DMS 273 (cell line): ENCODE data around the gene RNF5.
"Not testable (repeated sequence)": the region's sequence is repeated elsewhere in the genome, so short reads cannot be mapped to it uniquely, and the experiment has no call there.

Source experiments
- DNase-seq: peaks from one replicate; lab custom pipeline; 2025; ENCODE audit not compliant: unreplicated experiment; lab: John Stamatoyannopoulos, UW

The RNF5 gene

GRCh38 chr6:32175322-32175710 lies 2.9 kb upstream of the RNF5 start:
- no peak for DNase-seq

- peak; percentile 98 for DNase-seq
Measured at GRCh38 chr6:32175711-32176475, 2.3 kb upstream of the RNF5 start, which contains the start of gene AGPAT1. Gene AGPAT1, minus strand, starts transcription at chr6:32176084. Its CDS starts 4,588 bp downstream, at chr6:32171496.

DNA sequence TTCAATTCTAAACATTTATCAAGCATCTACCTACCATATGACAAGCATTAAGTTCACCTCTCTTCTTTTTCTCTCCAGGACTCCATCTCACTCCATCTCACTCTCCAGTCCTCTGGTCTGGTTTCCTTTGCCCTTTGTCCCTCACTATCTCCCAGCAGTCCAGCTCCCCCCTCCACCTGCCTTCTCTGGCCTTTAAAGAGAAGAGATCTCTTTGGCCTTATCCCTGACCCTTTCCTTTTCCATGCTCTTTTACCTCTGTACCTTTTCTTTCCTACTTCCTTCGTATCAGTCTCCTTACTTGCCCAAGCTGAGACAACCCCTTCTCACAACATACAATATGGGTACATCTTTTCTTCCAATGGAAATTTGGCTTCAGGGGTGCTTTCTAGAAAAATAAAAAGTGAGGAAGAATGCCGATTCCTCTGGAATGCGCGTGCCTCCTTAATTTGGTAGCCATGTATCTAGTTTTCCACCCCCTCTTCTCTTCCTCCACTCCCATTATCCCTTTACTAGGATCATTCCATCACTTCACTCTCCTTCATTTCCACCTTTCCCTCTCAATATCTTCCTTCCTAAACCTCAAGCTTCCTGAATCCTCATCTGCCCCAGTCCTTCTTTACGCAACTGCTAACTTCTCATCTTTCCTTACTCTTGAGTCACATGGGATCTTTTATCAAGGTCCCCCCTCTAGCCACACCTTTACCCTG lies 1.6 kb upstream of the RNF5 start:
- DNase-seq, result no peak

GRCh38 chr6:32177183-32177787 lies 920 bp upstream of the RNF5 start:
- peak; percentile 86 for DNase-seq

- DNase-seq, result peak; percentile 52
Measured at GRCh38 chr6:32178547-32179440, 589 bp downstream of the RNF5 start.

DNA sequence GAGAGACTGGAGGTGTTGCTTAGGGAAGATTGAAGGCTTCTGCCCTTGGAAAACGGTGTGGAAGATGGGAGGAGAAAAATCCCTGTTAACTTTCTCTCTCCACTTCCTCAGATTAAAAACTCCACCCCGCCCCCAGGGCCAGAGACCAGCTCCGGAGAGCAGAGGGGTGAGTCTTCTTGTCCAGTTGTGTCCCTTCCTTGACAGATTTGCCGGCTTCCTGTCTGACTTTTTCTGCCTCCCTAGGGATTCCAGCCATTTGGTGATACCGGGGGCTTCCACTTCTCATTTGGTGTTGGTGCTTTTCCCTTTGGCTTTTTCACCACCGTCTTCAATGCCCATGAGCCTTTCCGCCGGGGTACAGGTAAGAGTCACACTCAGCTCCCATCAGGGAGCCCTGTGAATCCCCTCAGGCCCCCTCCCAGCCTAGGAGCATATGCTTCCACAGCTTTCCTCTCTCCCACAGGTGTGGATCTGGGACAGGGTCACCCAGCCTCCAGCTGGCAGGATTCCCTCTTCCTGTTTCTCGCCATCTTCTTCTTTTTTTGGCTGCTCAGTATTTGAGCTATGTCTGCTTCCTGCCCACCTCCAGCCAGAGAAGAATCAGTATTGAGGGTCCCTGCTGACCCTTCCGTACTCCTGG lies 1.7 kb downstream of the RNF5 start:
- no peak for DNase-seq

DNA sequence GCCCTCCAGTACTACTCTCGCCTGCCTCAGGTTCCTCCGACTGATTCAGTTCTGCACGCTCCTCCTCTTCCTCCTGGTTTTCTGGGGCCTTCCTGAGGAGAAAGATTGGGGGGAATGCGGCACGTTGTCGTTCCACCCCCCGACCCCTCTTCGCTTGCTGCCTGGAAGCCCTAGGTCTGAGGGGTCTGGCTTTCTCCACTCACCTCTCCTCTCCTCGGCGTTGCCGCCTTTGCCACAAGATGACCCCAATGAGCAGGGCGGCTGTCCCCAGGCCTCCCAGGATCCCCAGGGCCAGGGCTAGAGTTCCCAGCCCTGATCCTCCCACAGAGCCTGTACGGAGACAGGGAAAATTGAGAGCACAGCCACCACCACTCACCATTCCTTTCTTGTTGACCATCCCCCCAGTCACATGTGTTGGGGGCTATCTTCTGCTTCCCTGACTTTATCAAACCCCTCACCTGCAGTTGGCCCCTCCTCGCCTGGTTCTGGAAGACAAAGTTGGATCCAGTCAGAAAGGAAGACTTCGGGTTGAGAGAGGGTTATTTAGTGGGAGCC lies 3.0 kb downstream of the RNF5 start:
- no peak for DNase-seq

DNA sequence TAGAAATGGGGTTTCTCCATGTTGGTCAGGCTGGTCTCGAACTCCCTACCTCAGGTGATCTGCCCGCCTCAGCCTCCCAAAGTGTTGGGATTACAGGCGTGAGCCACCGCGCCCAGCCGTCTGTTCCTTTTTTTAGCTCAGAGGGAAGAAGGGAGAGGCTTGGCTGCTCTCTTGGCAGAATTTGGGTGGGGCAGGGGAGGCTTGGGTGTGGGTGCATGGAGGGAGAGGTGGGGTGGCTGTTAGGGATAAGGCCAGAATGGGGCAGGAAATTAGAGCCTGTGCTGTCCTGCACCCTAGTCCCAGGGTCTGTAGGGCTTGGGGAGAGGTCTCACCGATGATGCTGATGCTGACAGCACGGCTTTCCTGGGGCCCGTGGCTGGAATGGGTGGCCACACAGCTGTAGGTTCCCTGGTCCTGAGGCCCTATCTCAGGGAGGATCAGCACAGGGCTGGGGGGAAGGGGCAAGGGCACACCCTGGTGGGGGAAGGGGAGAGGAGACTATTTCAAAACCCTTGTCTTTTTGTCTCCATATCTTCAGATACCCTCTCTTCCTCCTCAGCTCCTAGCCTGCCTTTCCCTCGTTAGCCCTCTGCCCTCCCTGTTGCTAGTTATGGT lies 3.8 kb downstream of the RNF5 start:
- no peak for DNase-seq

GRCh38 chr6:32182555-32182981 lies 4.4 kb downstream of the RNF5 start:
- DNase-seq, result no peak

DNA sequence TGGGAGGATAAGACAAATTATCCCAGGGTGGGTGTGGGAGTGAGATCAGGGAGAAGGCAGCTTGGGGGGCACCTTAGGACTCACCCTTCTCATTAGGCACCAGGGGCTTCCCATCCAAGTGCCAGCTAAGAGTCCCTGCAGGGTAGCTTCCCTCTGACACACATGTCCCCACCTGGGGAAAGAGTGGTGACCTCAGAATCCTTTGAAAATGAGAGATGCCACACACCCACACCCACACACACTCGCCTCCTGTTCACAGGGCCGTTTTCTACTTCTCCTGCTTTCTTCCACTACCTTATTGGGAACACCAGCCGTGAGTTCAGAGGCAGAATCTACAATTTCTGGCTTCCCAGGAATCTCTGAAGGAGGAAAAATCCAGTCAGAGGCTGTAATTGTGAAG lies 4.8 kb downstream of the RNF5 start:
- no peak for DNase-seq

DNA sequence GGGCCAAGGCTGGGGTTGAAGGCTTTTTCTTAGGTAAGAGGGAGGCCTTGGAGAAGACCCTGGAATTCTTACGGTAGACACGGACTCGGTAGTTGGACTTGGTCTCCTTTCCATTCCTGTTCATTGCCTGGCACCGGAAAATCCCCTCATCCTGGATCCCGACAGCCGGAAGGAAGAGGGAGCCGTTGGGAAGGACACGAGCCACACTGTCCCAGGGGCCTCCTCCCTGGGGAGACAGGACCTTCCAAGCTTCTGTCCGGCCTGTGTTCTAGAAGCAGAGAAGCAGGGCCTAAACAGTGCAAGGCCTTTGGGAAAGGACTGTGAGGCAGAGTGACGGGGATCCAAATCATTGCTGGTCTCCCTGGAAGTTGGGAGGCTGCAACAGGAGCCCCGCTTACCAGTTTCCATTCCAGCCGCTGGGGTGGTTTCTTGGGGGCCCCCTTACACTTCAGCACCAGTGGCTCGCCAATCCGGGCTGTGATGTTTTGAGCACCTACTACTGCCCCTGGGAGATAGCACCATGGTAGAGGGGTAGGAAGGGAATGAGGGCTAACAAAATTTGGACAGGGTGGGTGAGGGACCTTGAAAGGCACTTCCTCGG lies 5.4 kb downstream of the RNF5 start:
- no peak for DNase-seq

- no peak for DNase-seq
Measured at GRCh38 chr6:32184084-32184640, 6.0 kb downstream of the RNF5 start, which contains the start of gene AGER. Gene AGER, minus strand, starts transcription at chr6:32184253. Its CDS starts 31 bp downstream, at chr6:32184222.

- DNase-seq, result not testable (repeated sequence)
Measured at GRCh38 chr6:32185681-32186131, 7.5 kb downstream of the RNF5 start.

DNA sequence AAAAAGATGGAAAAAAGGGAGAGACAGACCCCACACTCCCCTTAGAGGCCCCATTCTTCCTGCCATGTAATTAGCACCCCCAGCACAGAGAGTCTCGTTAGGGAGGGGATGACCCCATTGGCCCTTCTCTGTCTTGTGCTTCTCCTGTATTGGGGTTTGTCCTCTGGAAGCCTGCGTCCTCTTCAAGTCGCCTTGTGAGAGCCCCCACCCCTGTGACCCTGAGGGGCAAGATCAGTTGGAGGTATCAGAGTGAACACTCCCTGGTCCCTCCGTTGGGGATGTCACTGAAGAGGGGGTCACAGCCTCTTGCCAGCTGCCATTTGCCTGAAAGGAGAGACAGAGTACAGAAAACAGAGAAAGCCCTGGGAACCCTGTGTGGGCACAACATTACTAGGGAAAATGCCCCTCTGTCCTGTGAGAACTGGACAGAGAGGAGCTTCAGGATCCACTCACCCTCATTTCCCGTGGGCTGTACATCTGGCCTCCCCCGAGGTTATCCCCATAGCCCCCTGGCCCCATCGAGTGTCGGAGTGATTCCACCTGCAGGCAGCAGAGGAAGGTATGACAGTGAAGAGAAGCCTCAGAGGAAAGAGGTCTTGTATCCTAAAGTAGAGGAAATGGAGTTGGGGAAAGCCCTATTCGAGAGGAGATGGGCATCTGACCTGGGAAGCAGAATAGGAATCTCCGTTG lies 8.1 kb downstream of the RNF5 start:
- DNase-seq, result not testable (repeated sequence)

DNA sequence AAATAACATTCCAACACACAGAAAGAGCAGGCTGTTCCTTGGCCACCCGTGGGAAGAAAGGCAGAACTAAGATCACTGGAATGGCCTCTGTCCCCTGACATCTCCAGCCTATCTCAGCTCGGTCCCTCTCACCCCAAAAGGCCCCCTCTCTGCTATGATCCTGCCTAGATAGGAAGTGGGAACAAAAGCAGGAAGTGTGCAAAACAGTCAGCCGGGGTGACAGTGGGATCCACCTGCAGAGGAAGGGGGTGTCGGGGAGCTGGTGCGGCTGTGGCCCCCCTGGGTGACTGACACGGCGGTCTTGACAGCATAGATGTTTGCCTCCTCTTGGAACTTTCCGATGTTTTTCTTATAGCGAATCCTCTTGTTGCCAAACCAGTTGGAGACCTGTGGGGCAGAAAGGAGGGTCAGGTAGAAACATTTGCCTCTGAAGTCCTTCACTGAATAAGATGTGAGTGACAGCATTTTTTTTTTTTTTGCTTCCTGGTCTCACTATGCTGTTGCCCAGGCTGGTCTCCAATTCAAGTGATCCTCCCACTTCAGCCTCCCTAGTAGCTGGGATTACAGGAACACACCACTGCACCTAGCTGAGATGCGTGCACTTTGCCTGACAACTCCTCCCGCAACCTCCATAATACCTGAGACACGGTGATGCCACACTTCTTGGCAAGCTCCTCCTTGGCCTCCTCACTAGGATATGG lies 9.0 kb downstream of the RNF5 start:
- no peak for DNase-seq

- not testable (repeated sequence) for DNase-seq
Measured at GRCh38 chr6:32187725-32188380, 9.6 kb downstream of the RNF5 start.
